ENCODE measurements around the gene SIMC1.
"Not testable (repeated sequence)": the region's sequence is repeated elsewhere in the genome, so short reads cannot be mapped to it uniquely, and the experiment has no call there.

DNA sequence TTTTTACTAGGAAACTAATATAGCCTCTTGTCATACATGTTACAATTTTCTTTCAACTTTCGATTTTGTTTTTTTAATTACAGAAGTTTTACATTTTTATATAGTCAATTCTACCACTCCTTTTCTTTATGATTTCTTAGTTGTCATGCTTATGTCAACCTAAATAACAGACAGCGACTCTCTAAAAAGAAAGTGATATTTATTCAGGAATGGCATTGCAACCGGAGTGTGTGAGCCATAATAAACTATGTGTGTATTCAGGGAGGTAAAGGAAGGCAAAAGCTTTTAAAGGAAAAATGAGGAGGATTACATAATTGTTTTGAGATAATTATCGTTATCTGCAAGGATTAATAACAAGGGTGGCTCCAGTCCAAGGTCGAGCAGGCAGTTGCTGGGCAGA is 7.3 kb downstream of the SIMC1 start:
- TF ChIP-seq, protein P1, sequence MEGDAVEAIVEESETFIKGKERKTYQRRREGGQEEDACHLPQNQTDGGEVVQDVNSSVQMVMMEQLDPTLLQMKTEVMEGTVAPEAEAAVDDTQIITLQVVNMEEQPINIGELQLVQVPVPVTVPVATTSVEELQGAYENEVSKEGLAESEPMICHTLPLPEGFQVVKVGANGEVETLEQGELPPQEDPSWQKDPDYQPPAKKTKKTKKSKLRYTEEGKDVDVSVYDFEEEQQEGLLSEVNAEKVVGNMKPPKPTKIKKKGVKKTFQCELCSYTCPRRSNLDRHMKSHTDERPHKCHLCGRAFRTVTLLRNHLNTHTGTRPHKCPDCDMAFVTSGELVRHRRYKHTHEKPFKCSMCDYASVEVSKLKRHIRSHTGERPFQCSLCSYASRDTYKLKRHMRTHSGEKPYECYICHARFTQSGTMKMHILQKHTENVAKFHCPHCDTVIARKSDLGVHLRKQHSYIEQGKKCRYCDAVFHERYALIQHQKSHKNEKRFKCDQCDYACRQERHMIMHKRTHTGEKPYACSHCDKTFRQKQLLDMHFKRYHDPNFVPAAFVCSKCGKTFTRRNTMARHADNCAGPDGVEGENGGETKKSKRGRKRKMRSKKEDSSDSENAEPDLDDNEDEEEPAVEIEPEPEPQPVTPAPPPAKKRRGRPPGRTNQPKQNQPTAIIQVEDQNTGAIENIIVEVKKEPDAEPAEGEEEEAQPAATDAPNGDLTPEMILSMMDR (conservative IDR thresholded peaks at IDR 0.05 in 1 of 2, IDR thresholded peaks at IDR 0.05 in 1 of 2; ENCODE audit: low read depth in 1 of 2, low read length in 2 of 2), result not testable (repeated sequence)
- TF ChIP-seq EZH2 (IDR thresholded peaks at IDR 0.05; ENCODE audit: low read length, missing control alignments), result not testable (repeated sequence)

Measured in fibroblast of lung (primary cell).